Esophagus squamous epithelium (tissue), 5 donors: ENCODE measurements around the gene DGKQ. TPM values are rescaled to one million over a fixed set of nuclear protein-coding genes. Genes with fewer than 3 reads are reported as not detected.

ENCODE experiments used
- DNase-seq: peaks from one replicate; lab custom pipeline; 2025; lab: John Stamatoyannopoulos, UW
- H3K27ac ChIP-seq, 4 donors: fragments of 200-600 bp; sonication (generic); one replicate each; pipeline ENCODE4 v1.5.1; 2016 to 2019; ENCODE audit warnings: mild to moderate bottlenecking in 1 of 4
- H3K27me3 ChIP-seq, 4 donors: fragments of 200-600 bp; sonication (generic); 1 replicate in 3 of 4; 2 replicates in 1 of 4; pipeline versions ENCODE4 v1.5.1 to v1.6.0; 2017 to 2021; ENCODE audit warnings: antibody characterized with exemption in 1 of 4
- H3K36me3 ChIP-seq, 3 donors: fragments of 200-600 bp; sonication (generic); one replicate each; pipeline ENCODE4 v1.5.1; 2016 to 2019
- H3K4me1 ChIP-seq, 3 donors: fragments of 200-600 bp; sonication (generic); one replicate each; pipeline ENCODE4 v1.5.1; 2017 to 2019
- H3K4me3 ChIP-seq, 4 donors: fragments of 200-600 bp; sonication (generic); 1 replicate in 3 of 4; 2 replicates in 1 of 4; pipeline ENCODE4 v1.5.1; 2016 to 2019; ENCODE audit warnings: mild to moderate bottlenecking in 2 of 4, moderate library complexity in 1 of 4
- H3K9me3 ChIP-seq, 3 donors: fragments of 200-600 bp; sonication (generic); one replicate each; pipeline ENCODE4 v1.5.1; 2016 to 2019
- CTCF ChIP-seq, 6 experiments: fragments of 450-650 bp in 4 of 6; fragments of 200-600 bp in 2 of 6; sonication (generic) in 2 of 6; IDR thresholded peaks; one replicate each; pipeline ENCODE4 v1.5.1; 2016 to 2019; ENCODE audit warnings: antibody characterized with exemption in 6 of 6, mild to moderate bottlenecking in 4 of 6, moderate library complexity in 4 of 6
- POLR2A ChIP-seq, 4 donors: fragments of 450-650 bp; IDR thresholded peaks; one replicate each; pipeline ENCODE4 v1.6.1; 2017; ENCODE audit warnings: antibody characterized with exemption in 4 of 4, mild to moderate bottlenecking in 4 of 4, moderate library complexity in 3 of 4
- WGBS, 2 donors: methylation state at CpG; one replicate each; pipeline ENCODE4 v1.1.5; 2018; 5-methylcytosine and 5-hydroxymethylcytosine counted together
- intact Hi-C: fragments of 100-400 bp; cut with DNase I; formaldehyde crosslinking; loops from one replicate; pipeline ENCODE4 v1.15.0; 2022
- total RNA-seq, 4 donors: library from RNA; depleted of rRNA; stranded (reverse); fragments of >200 nt; gene quantifications; one replicate each; pipeline ENCODE4 v1.1.0, GENCODE V29; 2016
- donor health status: DM: yes; HTN: yes; CAD: no.

Gene DGKQ
- total RNA-seq, 4 donors from 2014 or later = 9.5 to 12.0 (median 10.7) TPM

- Histone ChIP-seq H3K27me3 (no peaks in the 10 kb centered on the region), H3K4me3 (no peak overlapping the region), H3K27ac (no peak overlapping the region), H3K36me3 (peaks cover 0 to 18% (median 4%) of the 10 kb centered on the region in 3 donors), H3K9me3 (no peaks in the 10 kb centered on the region), H3K4me1 (peaks cover 20 to 48% (median 33%) of the 10 kb centered on the region in 3 donors)
- DNase-seq = no peak
- 62 to 73% methylated on average over 3 of the region's 17 CpGs for WGBS, 2 donors
- intact Hi-C loops = no loop called here
- TF ChIP-seq POLR2A (IDR thresholded peaks at IDR 0.05) = no peak
- TF ChIP-seq CTCF (IDR thresholded peaks at IDR 0.05) = no peak
Observed at GRCh38 chr4:970854-971520, 2.4 kb downstream of the DGKQ start.

DNA sequence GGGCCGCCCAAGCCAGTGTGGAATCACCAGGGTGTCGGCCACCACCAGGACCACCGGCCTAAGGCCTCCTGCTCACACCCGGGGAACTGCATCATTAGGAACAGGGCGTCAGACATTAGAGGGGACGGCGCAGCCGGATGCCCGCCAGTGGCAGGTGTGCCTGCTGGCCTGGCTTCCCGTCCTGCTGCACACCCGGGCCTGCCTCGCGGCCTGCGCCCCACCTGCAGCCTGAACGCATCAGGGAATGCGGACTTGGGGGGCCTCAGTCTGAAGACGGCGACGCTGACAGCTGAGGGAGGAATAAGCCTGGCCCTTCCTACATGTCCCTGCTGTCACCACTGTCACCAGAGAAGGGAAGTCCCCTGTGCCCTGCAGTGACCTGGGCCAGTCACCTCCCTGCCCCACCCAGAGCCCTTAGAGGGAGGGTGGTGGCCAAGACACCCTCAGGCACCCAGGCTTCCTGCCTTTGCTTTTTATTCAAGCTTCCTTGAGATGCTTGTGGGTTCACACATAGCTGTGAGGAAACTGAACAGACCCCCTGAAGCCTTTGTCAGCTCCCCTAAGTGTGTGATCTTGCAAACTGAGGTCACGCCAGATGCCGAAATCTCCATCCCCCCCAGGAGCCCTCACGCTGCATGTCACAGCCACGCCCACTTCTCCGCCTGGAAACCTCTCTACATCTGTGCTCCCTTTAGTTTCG lies 3.2 kb downstream of the DGKQ start:
- Histone ChIP-seq H3K4me3 (no peak overlapping the region), H3K27ac (no peak overlapping the region), H3K4me1 (peaks cover 20 to 48% (median 33%) of the 10 kb centered on the region in 3 donors), H3K27me3 (no peaks in the 10 kb centered on the region), H3K36me3 (peaks cover 0 to 26% (median 6%) of the 10 kb centered on the region in 3 donors), H3K9me3 (no peaks in the 10 kb centered on the region)
- no peak for TF ChIP-seq CTCF (IDR thresholded peaks at IDR 0.05)
- TF ChIP-seq POLR2A (IDR thresholded peaks at IDR 0.05) = no peak
- WGBS, 2 donors = 93% methylated on average over 15 to 18 of the region's 25 CpGs
- no peak for DNase-seq
- intact Hi-C loops = no loop called here

DNA sequence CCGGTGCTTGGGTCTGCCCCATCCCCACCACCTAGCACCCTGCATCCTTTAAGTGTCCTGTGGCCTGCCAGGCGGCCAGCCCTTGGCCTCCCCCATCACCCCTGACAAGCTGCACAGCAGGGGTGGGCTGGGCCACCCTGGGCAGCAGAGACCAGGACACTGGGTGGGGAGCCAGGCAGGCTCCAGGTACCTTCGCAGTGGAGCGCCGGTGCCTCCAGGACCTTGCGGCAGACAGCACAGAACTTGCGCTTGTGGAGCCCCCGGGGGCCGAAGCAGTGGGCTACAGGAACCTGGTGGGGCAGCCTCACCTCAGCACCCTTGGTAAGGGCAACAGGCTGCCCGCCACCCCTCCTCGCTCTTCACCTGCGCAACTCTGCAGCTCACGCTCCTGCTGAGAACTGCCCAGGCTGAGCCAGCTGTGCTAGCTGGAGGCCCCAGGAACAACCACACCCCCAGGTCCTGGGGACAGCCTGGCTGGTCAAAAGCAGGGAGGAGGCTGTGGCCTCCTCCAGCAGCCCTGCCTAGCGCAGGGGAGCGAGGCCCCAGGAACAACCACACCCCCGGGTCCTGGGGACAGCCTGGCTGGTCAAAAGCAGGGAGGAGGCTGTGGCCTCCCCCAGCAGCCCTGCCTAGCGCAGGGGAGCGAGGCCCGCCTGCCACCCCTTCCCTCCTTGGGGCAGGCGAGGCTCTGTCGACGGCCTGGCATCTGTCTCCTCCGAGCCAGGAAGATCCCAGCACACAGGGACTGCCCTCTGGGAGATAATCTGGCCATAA lies 4.6 kb downstream of the DGKQ start:
- DNase-seq = no peak
- no peak overlapping the region for H3K4me3 ChIP-seq
- H3K27ac ChIP-seq = no peak overlapping the region
- intact Hi-C loops = no loop called here
- peaks cover 0 to 40% (median 6%) of the 10 kb centered on the region in 3 donors for H3K36me3 ChIP-seq
- no peak for TF ChIP-seq CTCF (IDR thresholded peaks at IDR 0.05)
- TF ChIP-seq POLR2A (IDR thresholded peaks at IDR 0.05) = no peak
- H3K9me3 ChIP-seq = no peaks in the 10 kb centered on the region
- 20% methylated on average over 1 of the region's 23 CpGs; no CpG with 5 or more reads in 1 of the 2 donors for WGBS, 2 donors
- peaks cover 20 to 42% (median 31%) of the 10 kb centered on the region in 3 donors for H3K4me1 ChIP-seq
- H3K27me3 ChIP-seq = no peaks in the 10 kb centered on the region

DNA sequence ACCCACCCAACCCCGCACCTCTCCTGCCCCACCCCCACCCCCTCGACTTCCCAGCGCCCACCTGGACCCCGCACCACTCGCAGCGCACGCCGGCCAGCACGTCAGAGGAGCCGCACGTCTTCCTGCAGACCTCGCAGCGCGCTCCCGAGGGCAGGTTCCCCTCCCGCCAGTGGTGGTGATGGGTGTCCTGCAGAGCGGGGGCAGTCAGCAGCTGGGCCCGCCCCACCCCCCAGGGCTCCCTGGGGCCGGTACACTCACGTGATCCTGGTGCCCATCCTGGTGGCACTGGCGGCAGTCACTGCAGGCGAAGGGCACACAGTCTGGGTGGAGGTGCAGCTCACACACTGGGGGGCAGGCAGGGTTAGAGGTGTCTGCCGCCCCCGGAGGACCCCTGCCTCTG lies 5.1 kb downstream of the DGKQ start:
- TF ChIP-seq CTCF (IDR thresholded peaks at IDR 0.05) = no peak
- no peak for TF ChIP-seq POLR2A (IDR thresholded peaks at IDR 0.05)
- no peak for DNase-seq
- peaks cover 0 to 41% (median 6%) of the 10 kb centered on the region in 3 donors for H3K36me3 ChIP-seq
- H3K4me1 ChIP-seq = peaks cover 20 to 45% (median 29%) of the 10 kb centered on the region in 3 donors
- no peaks in the 10 kb centered on the region for H3K27me3 ChIP-seq
- intact Hi-C loops = no loop called here
- no peak overlapping the region for H3K27ac ChIP-seq
- no peaks in the 10 kb centered on the region for H3K9me3 ChIP-seq
- H3K4me3 ChIP-seq = no peak overlapping the region
- WGBS, 2 donors = 49% methylated on average over 6 of the region's 24 CpGs; no CpG with 5 or more reads in 1 of the 2 donors
